PC-3 (cell line): Measurements from ENCODE around the gene SLC22A3. TPM values are rescaled to one million over a fixed set of nuclear protein-coding genes. Genes with fewer than 3 reads are reported as not detected.

Experiments
- ATAC-seq: fragments of 200-7000 bp; cut with Tn5 transposase; 2 replicates; pipeline ENCODE4 v1.9.1; 2020; ENCODE audit warnings: mild to moderate bottlenecking, moderate library complexity
- BruUV-seq: library from RNA; stranded (reverse); fragments of 400-500 nt; replicated peaks from 2 replicates; lab custom pipeline; 2021; lab: Mats Ljungman, UMichigan
- CTCF ChIA-PET: fragments of 300-600 bp; sonication (Branson Sonifier 250); formaldehyde crosslinking; loops from one replicate; lab custom pipeline; 2022; ENCODE audit warnings: antibody characterized with exemption; lab: Charles Lee
- POLR2A ChIA-PET: fragments of 300-600 bp; sonication (Branson Sonifier 250); formaldehyde crosslinking; loops from one replicate; lab custom pipeline; 2022; ENCODE audit warnings: antibody characterized with exemption; ENCODE audit not compliant: unreplicated experiment; lab: Charles Lee
- DNase-seq: peaks from one replicate; pipeline ENCODE4 v3.0.0-alpha.2; 2015
- H2AFZ ChIP-seq: fragments of 300-600 bp; sonication (generic); 2 replicates; pipeline ENCODE4 v1.6.0; 2016; ENCODE audit warnings: antibody characterized with exemption, low read length
- H3F3A ChIP-seq: fragments of 300-600 bp; sonication (generic); one replicate; pipeline ENCODE4 v1.6.0; 2017; ENCODE audit warnings: antibody characterized with exemption, low read length, control low read depth, mild to moderate bottlenecking; ENCODE audit not compliant: unreplicated experiment
- H3K27ac ChIP-seq: fragments of 300-600 bp; sonication (generic); 2 replicates; pipeline ENCODE4 v1.5.1; 2016; ENCODE audit warnings: mild to moderate bottlenecking, low read length
- H3K27me3 ChIP-seq: fragments of 300-600 bp; sonication (generic); 2 replicates; pipeline ENCODE4 v1.6.1; 2016; ENCODE audit warnings: low read length, mixed read lengths
- H3K36me3 ChIP-seq: fragments of 300-600 bp; sonication (generic); 2 replicates; pipeline ENCODE4 v1.6.1; 2016; ENCODE audit warnings: low read depth, mixed run types, low read length, mixed read lengths
- H3K4me1 ChIP-seq: fragments of 300-600 bp; sonication (generic); 2 replicates; pipeline ENCODE4 v1.5.1; 2016; ENCODE audit warnings: low read length; ENCODE audit not compliant: insufficient read depth
- H3K4me2 ChIP-seq: fragments of 300-600 bp; sonication (generic); 2 replicates; pipeline ENCODE4 v1.6.0; 2016; ENCODE audit warnings: low read length
- H3K4me3 ChIP-seq: fragments of 300-600 bp; sonication (generic); 2 replicates; pipeline ENCODE4 v1.5.1; 2016; ENCODE audit warnings: mild to moderate bottlenecking, low read length, mixed read lengths
- H3K79me2 ChIP-seq: fragments of 300-600 bp; sonication (generic); 2 replicates; pipeline ENCODE4 v1.6.1; 2017; ENCODE audit warnings: low read length, mixed read lengths
- H3K9ac ChIP-seq: fragments of 300-600 bp; sonication (generic); 2 replicates; pipeline ENCODE4 v1.6.0; 2016; ENCODE audit warnings: mild to moderate bottlenecking, low read length
- H3K9me2 ChIP-seq: fragments of 300-600 bp; sonication (generic); replicated peaks from 2 replicates; pipeline ENCODE4 v1.6.1; 2016; ENCODE audit warnings: mixed run types, low read length, mixed read lengths
- H3K9me3 ChIP-seq: fragments of 300-600 bp; sonication (generic); 2 replicates; pipeline ENCODE4 v1.6.1; 2016; ENCODE audit warnings: low read length, mixed read lengths
- H4K20me1 ChIP-seq: fragments of 300-600 bp; sonication (generic); 2 replicates; pipeline ENCODE4 v1.6.1; 2016; ENCODE audit warnings: low read length, mixed read lengths
- EZH2 ChIP-seq: fragments of 300-600 bp; sonication (generic); IDR thresholded peaks from one replicate; pipeline ENCODE4 v1.6.1; 2017; ENCODE audit warnings: antibody characterized with exemption, mild to moderate bottlenecking, low read length; ENCODE audit not compliant: unreplicated experiment
- EZH2phosphoT487 ChIP-seq: fragments of 300-600 bp; sonication (generic); IDR thresholded peaks from 2 replicates; pipeline ENCODE4 v1.6.1; 2018; ENCODE audit warnings: mild to moderate bottlenecking, antibody characterized with exemption, low read length, borderline replicate concordance
- intact Hi-C: fragments of 100-400 bp; cut with micrococcal nuclease; formaldehyde crosslinking; loops from 2 replicates; pipeline ENCODE4 v1.9.0; 2023
- total RNA-seq: library from RNA; depleted of rRNA; stranded (reverse); fragments of >200 nt; gene quantifications from 2 replicates; pipeline ENCODE4 v1.2.3, GENCODE V29; 2014
- TF ChIP-seq, protein P1 (sequence below): fragments of 300-600 bp; sonication (generic); conservative IDR thresholded peaks from 2 replicates; pipeline ENCODE4 v1.5.1; 2017; ENCODE audit warnings: antibody characterized with exemption, low read depth, mild to moderate bottlenecking, low read length

Gene SLC22A3
- total RNA-seq, 1 experiment from 2014 or later = 0.47 TPM

DNA sequence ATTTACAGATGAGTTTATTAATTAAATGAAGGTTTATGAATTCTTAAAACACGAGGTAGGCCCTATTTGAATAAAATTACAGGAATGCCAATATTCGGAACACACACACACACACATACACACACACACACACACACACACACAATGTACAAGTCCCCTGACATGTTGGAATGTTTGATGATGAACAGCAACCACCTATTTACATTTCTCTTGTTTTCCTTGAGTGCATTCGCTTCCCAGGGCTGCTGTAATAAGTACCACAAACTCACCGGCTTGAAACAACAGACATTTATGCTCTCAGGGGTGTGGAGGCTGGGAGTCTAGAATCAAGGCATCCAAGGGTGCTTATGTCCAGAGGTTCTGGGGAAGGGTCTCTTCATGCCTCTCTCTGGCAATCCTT lies 90.3 kb downstream of the SLC22A3 start:
- H3K27ac ChIP-seq = no peak overlapping the region
- DNase-seq (no peak), ATAC-seq (no peak)
- H4K20me1 ChIP-seq = no peaks in the 10 kb centered on the region
- no peaks in the 10 kb centered on the region for H3F3A ChIP-seq
- no peak for TF ChIP-seq EZH2
- TF ChIP-seq, protein P1, sequence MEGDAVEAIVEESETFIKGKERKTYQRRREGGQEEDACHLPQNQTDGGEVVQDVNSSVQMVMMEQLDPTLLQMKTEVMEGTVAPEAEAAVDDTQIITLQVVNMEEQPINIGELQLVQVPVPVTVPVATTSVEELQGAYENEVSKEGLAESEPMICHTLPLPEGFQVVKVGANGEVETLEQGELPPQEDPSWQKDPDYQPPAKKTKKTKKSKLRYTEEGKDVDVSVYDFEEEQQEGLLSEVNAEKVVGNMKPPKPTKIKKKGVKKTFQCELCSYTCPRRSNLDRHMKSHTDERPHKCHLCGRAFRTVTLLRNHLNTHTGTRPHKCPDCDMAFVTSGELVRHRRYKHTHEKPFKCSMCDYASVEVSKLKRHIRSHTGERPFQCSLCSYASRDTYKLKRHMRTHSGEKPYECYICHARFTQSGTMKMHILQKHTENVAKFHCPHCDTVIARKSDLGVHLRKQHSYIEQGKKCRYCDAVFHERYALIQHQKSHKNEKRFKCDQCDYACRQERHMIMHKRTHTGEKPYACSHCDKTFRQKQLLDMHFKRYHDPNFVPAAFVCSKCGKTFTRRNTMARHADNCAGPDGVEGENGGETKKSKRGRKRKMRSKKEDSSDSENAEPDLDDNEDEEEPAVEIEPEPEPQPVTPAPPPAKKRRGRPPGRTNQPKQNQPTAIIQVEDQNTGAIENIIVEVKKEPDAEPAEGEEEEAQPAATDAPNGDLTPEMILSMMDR = no peak
- TF ChIP-seq EZH2phosphoT487 = no peak
- no peak overlapping the region for H2AFZ ChIP-seq
- intact Hi-C loops = no loop called here
- no peaks in the 10 kb centered on the region for H3K36me3 ChIP-seq
- H3K9me2 ChIP-seq = no peaks in the 10 kb centered on the region
- no peaks in the 10 kb centered on the region for H3K27me3 ChIP-seq
- no peaks in the 10 kb centered on the region for H3K9me3 ChIP-seq
- no peaks in the 10 kb centered on the region for H3K4me1 ChIP-seq
- H3K79me2 ChIP-seq = no peaks in the 10 kb centered on the region
- no peak overlapping the region for H3K4me3 ChIP-seq
- ChIA-PET CTCF (no interaction called here), POLR2A (no interaction called here)
- no TSS peak for BruUV-seq
- no peak overlapping the region for H3K9ac ChIP-seq
- H3K4me2 ChIP-seq = no peak overlapping the region

DNA sequence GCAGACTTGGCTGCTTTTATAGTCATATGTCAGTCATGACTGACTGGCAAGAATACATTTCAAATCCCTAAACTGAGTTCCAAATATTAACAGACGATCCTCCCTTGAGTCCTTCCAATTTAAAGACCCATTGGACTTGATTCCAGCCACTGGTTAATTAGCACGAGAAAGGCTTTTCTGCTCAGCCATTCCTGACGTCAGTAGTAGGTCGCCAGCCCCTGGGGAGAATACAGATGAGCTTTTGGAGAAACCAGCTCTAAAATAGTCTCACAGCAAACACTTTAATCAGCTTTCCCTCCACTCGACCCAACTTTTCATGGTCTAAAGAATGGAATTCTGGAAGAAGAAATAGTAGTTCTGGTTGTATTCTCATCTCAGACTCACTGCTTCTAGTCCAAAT lies 91.6 kb downstream of the SLC22A3 start:
- no peaks in the 10 kb centered on the region for H4K20me1 ChIP-seq
- no peaks in the 10 kb centered on the region for H3K4me1 ChIP-seq
- no peak overlapping the region for H2AFZ ChIP-seq
- no peaks in the 10 kb centered on the region for H3K79me2 ChIP-seq
- ATAC-seq (no peak), DNase-seq (no peak)
- no peaks in the 10 kb centered on the region for H3K36me3 ChIP-seq
- no peaks in the 10 kb centered on the region for H3K9me2 ChIP-seq
- H3K9ac ChIP-seq = no peak overlapping the region
- no peak overlapping the region for H3K4me2 ChIP-seq
- H3K27ac ChIP-seq = no peak overlapping the region
- CTCF ChIA-PET = interaction anchor here (0.6 kb wide), 1 partner anchor 337 kb away, joined by 3 read pairs; no protein-coding TSS in a partner anchor
- intact Hi-C loops = no loop called here
- TF ChIP-seq EZH2phosphoT487 (no peak), EZH2 (no peak)
- TF ChIP-seq, protein P1 = no peak
- no peaks in the 10 kb centered on the region for H3K27me3 ChIP-seq
- POLR2A ChIA-PET = no interaction called here
- no peaks in the 10 kb centered on the region for H3K9me3 ChIP-seq
- H3K4me3 ChIP-seq = no peak overlapping the region
- no TSS peak for BruUV-seq
- no peaks in the 10 kb centered on the region for H3F3A ChIP-seq

DNA sequence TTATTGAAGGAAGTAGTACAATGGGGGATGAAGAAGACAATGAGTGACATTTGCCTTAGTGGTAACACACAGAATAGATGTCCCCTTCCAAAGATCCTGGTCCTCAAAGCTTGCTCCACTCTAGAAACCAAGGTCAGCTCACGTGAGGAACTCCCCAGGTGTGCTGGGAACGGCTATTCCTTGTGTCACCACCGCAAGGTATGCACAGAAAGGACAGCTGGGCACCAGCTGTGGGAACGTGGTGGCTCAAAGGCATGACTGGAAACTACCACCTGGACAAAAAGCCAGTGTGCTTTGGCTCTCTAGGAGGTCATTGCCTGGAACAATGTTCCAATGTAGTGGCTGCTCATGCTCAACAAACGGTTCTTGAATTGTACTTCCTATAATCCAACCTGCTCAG lies 94.0 kb downstream of the SLC22A3 start:
- Histone ChIP-seq H3F3A (no peaks in the 10 kb centered on the region), H3K4me3 (no peak overlapping the region), H4K20me1 (no peaks in the 10 kb centered on the region), H3K4me1 (no peaks in the 10 kb centered on the region), H3K9ac (no peak overlapping the region), H2AFZ (no peak overlapping the region), H3K9me3 (no peaks in the 10 kb centered on the region), H3K27me3 (no peaks in the 10 kb centered on the region), H3K4me2 (no peak overlapping the region), H3K9me2 (no peaks in the 10 kb centered on the region), H3K27ac (no peak overlapping the region), H3K36me3 (no peaks in the 10 kb centered on the region), H3K79me2 (no peaks in the 10 kb centered on the region)
- intact Hi-C loops = no loop called here
- POLR2A ChIA-PET = no interaction called here
- no peak for DNase-seq
- CTCF ChIA-PET = no interaction called here
- BruUV-seq = no TSS peak
- TF ChIP-seq, protein P1 = no peak
- no peak for TF ChIP-seq EZH2
- TF ChIP-seq EZH2phosphoT487 = no peak
- ATAC-seq = no peak
